Amniotic stem cell (primary cell): ENCODE measurements around the gene PLA2G7.

Experiments used
- DNase-seq: peaks from one replicate; lab custom pipeline; 2025; lab: John Stamatoyannopoulos, UW

PLA2G7 gene

GRCh38 chr6:46688966-46689335 lies 46.2 kb downstream of the PLA2G7 start:
- no peak for DNase-seq

- no peak for DNase-seq
Measured at GRCh38 chr6:46688117-46688965, 46.8 kb downstream of the PLA2G7 start.

- DNase-seq, result no peak
Measured at GRCh38 chr6:46687619-46688097, 47.5 kb downstream of the PLA2G7 start, which contains the start of gene TDRD6. Gene TDRD6 (plus strand): TSS chr6:46687885. CDS start chr6:46688129, 244 bp downstream.

DNA sequence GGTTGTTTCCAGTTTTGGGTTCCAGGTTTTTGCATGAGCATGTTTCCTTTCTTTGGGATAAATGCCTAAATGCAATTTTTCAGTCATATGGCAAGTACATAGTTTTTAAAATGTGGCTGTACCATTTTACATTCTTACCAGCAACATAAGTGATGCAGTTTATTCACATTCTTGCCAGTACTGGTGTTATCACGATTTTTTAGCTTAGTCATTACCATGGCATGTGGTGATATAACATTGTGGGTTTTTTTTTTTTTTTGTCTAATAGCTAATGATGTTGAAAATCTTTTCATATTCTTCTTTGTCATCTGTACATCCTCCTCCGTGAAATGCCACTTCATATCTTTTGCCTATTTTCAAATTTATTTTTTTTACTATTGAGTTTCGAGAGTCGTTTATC lies 50.4 kb downstream of the PLA2G7 start:
- no peak for DNase-seq

DNA sequence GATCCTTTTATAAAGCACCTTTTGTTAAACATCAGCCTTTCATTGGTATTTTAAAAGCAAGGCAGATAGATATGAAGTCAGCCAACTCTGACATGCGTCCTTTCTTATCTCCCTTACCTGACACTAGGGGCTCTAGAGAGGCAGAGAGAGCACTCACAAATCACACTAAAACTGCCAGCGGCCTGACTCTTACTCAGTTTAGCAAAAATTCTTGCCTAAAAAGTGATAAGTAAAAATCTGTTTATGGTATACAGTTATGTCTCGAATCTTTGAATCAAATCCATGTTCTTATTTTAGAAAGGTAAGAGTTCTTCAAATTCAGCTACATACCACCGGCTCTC lies 57.9 kb downstream of the PLA2G7 start:
- DNase-seq, result no peak

DNA sequence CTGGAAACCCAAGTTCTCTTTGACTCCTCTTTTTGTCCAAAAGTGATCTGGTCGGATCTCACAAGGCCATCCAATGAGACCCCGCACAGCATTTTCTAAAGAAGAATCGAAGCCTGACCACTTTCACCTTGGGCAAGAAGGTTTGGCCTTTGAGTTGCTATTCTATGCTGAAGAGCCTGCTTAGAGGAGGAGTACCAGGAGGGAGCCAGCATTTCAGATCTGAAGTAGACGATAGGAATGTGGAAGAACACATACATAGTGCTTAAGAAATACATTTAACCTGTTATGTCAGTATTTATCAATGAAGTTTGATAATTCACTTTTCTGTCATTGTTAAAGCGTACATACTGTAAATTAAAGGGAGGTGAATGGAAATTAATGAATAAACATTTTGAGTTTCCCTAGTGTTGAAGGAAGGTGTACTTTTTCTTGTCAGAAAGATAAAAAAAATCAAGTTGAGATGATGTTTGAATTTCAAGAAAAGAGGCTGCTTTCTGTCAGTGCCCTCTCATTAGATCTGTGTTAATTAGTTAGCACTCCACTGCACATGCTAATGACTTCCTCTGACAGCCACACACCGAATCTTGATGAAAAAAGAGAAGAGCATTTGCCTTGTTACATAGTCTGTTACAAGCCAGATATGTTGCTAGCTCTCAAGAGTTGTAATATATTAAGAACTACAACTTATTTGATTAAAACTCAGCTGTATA lies 58.4 kb downstream of the PLA2G7 start:
- DNase-seq, result no peak

GRCh38 chr6:46674410-46674809 lies 60.8 kb downstream of the PLA2G7 start:
- no peak for DNase-seq

GRCh38 chr6:46667377-46667776 lies 67.8 kb downstream of the PLA2G7 start:
- DNase-seq, result no peak

- DNase-seq, result no peak
Measured at GRCh38 chr6:46661483-46661882, 73.7 kb downstream of the PLA2G7 start.

DNA sequence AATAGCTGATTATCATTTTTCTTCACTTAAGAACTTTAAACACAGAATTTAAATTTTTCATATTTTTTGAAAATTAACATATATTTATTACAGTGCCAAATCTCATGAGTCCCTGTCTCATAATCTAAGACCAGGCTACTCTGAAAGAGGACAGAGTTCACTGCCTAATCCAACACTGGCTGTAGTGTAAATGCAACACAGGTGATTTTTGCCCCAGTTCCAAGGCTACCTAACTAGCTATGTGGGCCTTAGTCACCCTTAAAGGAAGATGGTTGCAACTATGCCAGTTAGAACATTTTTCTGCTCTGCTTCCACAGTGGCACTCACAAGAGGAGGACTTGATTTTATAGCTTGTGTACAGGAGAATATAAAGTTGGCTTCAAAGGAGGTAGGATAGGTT lies 77.5 kb downstream of the PLA2G7 start:
- DNase-seq, result no peak

- DNase-seq, result no peak
Measured at GRCh38 chr6:46655803-46656202, 79.4 kb downstream of the PLA2G7 start.
